Suprapubic skin (tissue), 2 donors: ENCODE results near the gene RGS6.

Experiments
- EP300 ChIP-seq: sonication (generic); formaldehyde crosslinking; IDR thresholded peaks from one replicate; pipeline ENCODE4 v1.6.1; 2017; ENCODE audit warnings: antibody characterized with exemption
- POLR2A ChIP-seq, 2 donors: fragments of 450-650 bp; IDR thresholded peaks; one replicate each; pipeline ENCODE4 v1.6.1; 2017; ENCODE audit warnings: antibody characterized with exemption in 2 of 2, mild to moderate bottlenecking in 2 of 2, moderate library complexity in 2 of 2

DNA sequence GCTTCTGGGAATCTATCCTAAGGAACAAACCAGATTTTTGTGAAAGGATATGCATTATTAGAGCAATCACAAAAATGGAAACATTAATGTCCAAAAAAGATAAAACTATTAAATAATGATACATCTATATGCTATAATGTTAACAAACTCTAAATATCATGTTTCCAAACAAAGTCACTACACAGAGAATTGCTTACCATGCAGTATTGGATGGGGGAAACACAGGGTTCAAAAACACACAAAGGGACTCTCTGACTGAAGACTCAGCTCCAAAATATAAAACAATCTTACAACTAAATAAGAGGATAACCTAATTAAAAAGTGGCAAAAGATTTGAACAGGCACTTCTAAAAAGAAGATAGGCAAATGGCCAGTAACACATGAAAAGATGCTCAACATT is 657.4 kb downstream of the RGS6 start:
- no peak for TF ChIP-seq POLR2A (IDR thresholded peaks at IDR 0.05)
- no peak for TF ChIP-seq EP300
